HepG2 (cell line): ENCODE results near the gene HDAC10. TPM values are rescaled to one million over a fixed set of nuclear protein-coding genes. Genes with fewer than 3 reads are reported as not detected.

Source experiments
- AGO2 ChIP-seq: fragments of 200-400 bp; formaldehyde crosslinking; optimal IDR thresholded peaks from 2 replicates; pipeline ENCODE3; 2017; ENCODE audit warnings: mild to moderate bottlenecking, low read depth, low read length, moderate library complexity
- ARID2 ChIP-seq: sonication (generic); formaldehyde crosslinking; IDR thresholded peaks from 2 replicates; pipeline ENCODE4 v1.8.1; 2022; ENCODE audit warnings: mild to moderate bottlenecking, missing genetic modification reagents, borderline replicate concordance
- CBX2 ChIP-seq, 2 experiments: fragments of 200-600 bp in 1 of 2; sonication (generic); formaldehyde crosslinking in 1 of 2; IDR thresholded peaks; 2 replicates each; pipeline versions ENCODE4 v1.7.0 to v1.8.1; 2018 to 2022; ENCODE audit warnings: low read depth in 2 of 2, low read length in 1 of 2, mild to moderate bottlenecking in 1 of 2, missing genetic modification reagents in 1 of 2
- LCORL ChIP-seq, 2 experiments: fragments of 450-650 bp in 1 of 2; sonication (generic) in 1 of 2; formaldehyde crosslinking in 1 of 2; IDR thresholded peaks; 2 replicates each; pipeline versions ENCODE4 v1.5.0 to v1.6.1; 2017 to 2020; ENCODE audit warnings: antibody characterized with exemption in 1 of 2, missing genetic modification reagents in 1 of 2
- NCOA5 ChIP-seq: sonication (generic); formaldehyde crosslinking; IDR thresholded peaks from 2 replicates; pipeline ENCODE4 v1.4.0; 2020; ENCODE audit warnings: missing genetic modification reagents
- NRL ChIP-seq: sonication (generic); formaldehyde crosslinking; IDR thresholded peaks from 2 replicates; pipeline ENCODE4 v1.5.0; 2020; ENCODE audit warnings: missing genetic modification reagents, mild to moderate bottlenecking, moderate library complexity, borderline replicate concordance
- RNF2 ChIP-seq: fragments of 450-650 bp; conservative IDR thresholded peaks from 2 replicates; pipeline ENCODE4 v1.6.1; 2016; ENCODE audit warnings: low read depth
- ZBTB42 ChIP-seq: sonication (generic); formaldehyde crosslinking; IDR thresholded peaks from 2 replicates; pipeline ENCODE4 v1.5.0; 2020; ENCODE audit warnings: mild to moderate bottlenecking, missing genetic modification reagents
- ZBTB7B ChIP-seq: sonication (generic); formaldehyde crosslinking; IDR thresholded peaks from 2 replicates; pipeline ENCODE4 v1.4.0; 2020; ENCODE audit warnings: missing genetic modification reagents
- ZNF317 ChIP-seq: sonication (generic); formaldehyde crosslinking; IDR thresholded peaks from 2 replicates; pipeline ENCODE4 v1.5.0; 2020; ENCODE audit warnings: mild to moderate bottlenecking, missing genetic modification reagents
- ZNF354B ChIP-seq: sonication (generic); formaldehyde crosslinking; IDR thresholded peaks from 2 replicates; pipeline ENCODE4 v1.8.0; 2022; ENCODE audit warnings: mild to moderate bottlenecking, missing genetic modification reagents
- ZNF678 ChIP-seq: sonication (generic); formaldehyde crosslinking; IDR thresholded peaks from 2 replicates; pipeline ENCODE4 v1.4.0; 2020; ENCODE audit warnings: mild to moderate bottlenecking, missing genetic modification reagents
- ZNF761 ChIP-seq: sonication (generic); formaldehyde crosslinking; conservative IDR thresholded peaks from 2 replicates; pipeline ENCODE4 v1.4.0; 2020; ENCODE audit warnings: mild to moderate bottlenecking, missing genetic modification reagents
- ZNF883 ChIP-seq: sonication (generic); formaldehyde crosslinking; IDR thresholded peaks from 2 replicates; pipeline ENCODE4 v1.5.1; 2020; ENCODE audit warnings: mild to moderate bottlenecking, missing genetic modification reagents; ENCODE audit errors: not compliant biosample characterization
- polyA plus RNA-seq, 8 experiments: library from polyadenylated mRNA; depleted of rRNA in 3 of 8; stranded (reverse) in 7 of 8; unstranded in 1 of 8; fragments of >200 nt; fragmentation: Illumina TruSeq in 4 of 8; extraction: Trizol in 4 of 8; gene quantifications; 2 replicates each; pipeline versions ENCODE4 v1.2.1 to v1.2.3, GENCODE V29; 2011 to 2016; ENCODE audit warnings: low read depth in 4 of 8, missing spikeins in 1 of 8, mixed read lengths in 1 of 8; ENCODE audit not compliant: insufficient read depth in 1 of 8
- total RNA-seq, 5 experiments: library from RNA; depleted of rRNA; stranded (reverse); fragments of >200 nt; fragmentation: Illumina TruSeq; extraction: Trizol; gene quantifications; 2 replicates each; pipeline ENCODE4 v1.2.3, GENCODE V29; 2016; ENCODE audit warnings: low read depth in 1 of 5
- TF ChIP-seq, protein P1 (sequence below): sonication (generic); formaldehyde crosslinking; IDR thresholded peaks from 2 replicates; pipeline ENCODE4 v1.4.0; 2020; ENCODE audit warnings: missing genetic modification reagents
- TF ChIP-seq, protein P2 (sequence below): fragments of 450-650 bp; IDR thresholded peaks from 2 replicates; pipeline ENCODE4 v1.6.1; 2017; ENCODE audit warnings: mild to moderate bottlenecking
- TF ChIP-seq, protein P3 (sequence below): sonication (generic); formaldehyde crosslinking; IDR thresholded peaks from 2 replicates; pipeline ENCODE4 v1.4.0; 2020; ENCODE audit warnings: missing genetic modification reagents
- TF ChIP-seq, protein P4 (sequence below): sonication (generic); formaldehyde crosslinking; IDR thresholded peaks from 2 replicates; pipeline ENCODE4 v1.5.0; 2020; ENCODE audit warnings: missing genetic modification reagents

The HDAC10 gene
- total and polyA plus RNA-seq, 2 of the 13 experiments (the other 11 are each of a cell fraction or from before 2014, with no cell fraction given), result 13.9 to 14.9 TPM

DNA sequence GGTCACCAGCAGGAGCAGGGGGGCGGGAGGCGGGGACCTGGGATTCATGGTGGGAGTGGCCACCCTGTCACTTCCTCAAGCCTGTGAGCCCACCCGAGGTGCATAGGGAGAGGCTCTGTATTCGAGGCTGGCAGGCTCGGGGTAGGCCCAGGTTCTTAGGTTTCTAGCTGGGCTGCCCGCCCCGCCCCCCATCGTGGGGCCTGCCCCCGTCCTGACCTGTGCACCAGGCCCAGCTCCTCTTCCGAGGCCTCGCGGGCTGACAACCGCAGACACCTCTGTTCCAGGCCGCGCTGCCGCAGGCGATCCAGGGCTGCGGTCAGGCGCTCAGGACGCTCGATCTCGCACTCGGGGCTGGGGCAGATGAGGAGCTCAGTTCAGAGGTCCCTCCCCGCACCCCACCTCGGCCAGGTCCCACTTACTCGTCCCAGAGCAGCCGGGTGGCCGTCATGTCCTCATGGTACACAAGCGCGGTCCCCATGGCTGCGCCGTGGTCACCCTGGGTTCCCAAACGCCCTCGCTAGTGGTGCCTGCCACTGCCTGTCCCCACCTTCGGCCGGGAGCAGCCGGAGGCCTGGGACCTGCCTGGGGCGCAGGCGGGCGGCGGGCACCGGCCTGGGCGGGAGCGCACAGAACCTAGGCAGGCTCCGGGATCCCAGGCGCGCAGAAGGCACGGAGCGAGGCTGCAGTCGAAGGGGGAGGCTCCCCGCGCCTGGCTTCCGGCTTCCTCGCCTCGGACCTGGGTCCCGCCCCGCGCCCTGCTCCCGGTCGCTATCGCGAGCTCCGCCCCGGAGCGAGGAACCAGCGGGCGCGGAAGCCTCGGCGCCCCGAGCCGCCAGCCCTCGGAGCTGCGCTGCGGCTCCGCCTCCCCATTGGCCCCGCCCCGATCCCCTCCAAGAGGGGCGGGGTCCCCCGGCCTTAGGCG is at the start of gene HDAC10 (continued):
- TF ChIP-seq, protein P1, sequence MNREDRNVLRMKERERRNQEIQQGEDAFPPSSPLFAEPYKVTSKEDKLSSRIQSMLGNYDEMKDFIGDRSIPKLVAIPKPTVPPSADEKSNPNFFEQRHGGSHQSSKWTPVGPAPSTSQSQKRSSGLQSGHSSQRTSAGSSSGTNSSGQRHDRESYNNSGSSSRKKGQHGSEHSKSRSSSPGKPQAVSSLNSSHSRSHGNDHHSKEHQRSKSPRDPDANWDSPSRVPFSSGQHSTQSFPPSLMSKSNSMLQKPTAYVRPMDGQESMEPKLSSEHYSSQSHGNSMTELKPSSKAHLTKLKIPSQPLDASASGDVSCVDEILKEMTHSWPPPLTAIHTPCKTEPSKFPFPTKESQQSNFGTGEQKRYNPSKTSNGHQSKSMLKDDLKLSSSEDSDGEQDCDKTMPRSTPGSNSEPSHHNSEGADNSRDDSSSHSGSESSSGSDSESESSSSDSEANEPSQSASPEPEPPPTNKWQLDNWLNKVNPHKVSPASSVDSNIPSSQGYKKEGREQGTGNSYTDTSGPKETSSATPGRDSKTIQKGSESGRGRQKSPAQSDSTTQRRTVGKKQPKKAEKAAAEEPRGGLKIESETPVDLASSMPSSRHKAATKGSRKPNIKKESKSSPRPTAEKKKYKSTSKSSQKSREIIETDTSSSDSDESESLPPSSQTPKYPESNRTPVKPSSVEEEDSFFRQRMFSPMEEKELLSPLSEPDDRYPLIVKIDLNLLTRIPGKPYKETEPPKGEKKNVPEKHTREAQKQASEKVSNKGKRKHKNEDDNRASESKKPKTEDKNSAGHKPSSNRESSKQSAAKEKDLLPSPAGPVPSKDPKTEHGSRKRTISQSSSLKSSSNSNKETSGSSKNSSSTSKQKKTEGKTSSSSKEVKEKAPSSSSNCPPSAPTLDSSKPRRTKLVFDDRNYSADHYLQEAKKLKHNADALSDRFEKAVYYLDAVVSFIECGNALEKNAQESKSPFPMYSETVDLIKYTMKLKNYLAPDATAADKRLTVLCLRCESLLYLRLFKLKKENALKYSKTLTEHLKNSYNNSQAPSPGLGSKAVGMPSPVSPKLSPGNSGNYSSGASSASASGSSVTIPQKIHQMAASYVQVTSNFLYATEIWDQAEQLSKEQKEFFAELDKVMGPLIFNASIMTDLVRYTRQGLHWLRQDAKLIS (CRISPR knock-in tag), result no peak
- TF ChIP-seq NCOA5 (CRISPR knock-in tag) (no peak), NRL (CRISPR knock-in tag) (peak; percentile 72; the same call in 1 of the 2 replicates), ZNF761 (CRISPR knock-in tag) (no peak; the same call in 1 of the 2 replicates), CBX2 (IDR thresholded peaks at IDR 0.05; ENCODE audit: low read depth, low read length) (no peak), CBX2 (CRISPR knock-in tag; IDR thresholded peaks at IDR 0.05; ENCODE audit: low read depth) (0 out of 2 replicates have a peak, but pooled peaks have one; percentile 8), ARID2 (0 out of 2 replicates have a peak, but pooled peaks have one; percentile 58), AGO2 (peak; percentile 74), LCORL (IDR thresholded peaks at IDR 0.05) (no peak), LCORL (CRISPR knock-in tag; IDR thresholded peaks at IDR 0.05) (peak; percentile 85), ZNF883 (CRISPR knock-in tag) (peak; percentile 83), RNF2 (no peak; the same call in 1 of the 2 replicates), ZBTB42 (CRISPR knock-in tag) (peak; percentile 81; the same call in 1 of the 2 replicates), ZNF354B (CRISPR knock-in tag) (peak; percentile 35; the same call in 1 of the 2 replicates), ZNF317 (CRISPR knock-in tag) (0 out of 2 replicates have a peak, but pooled peaks have one; percentile 19), ZNF678 (CRISPR knock-in tag) (0 out of 2 replicates have a peak, but pooled peaks have one; percentile 36), ZBTB7B (CRISPR knock-in tag) (no peak)
- TF ChIP-seq, protein P2, sequence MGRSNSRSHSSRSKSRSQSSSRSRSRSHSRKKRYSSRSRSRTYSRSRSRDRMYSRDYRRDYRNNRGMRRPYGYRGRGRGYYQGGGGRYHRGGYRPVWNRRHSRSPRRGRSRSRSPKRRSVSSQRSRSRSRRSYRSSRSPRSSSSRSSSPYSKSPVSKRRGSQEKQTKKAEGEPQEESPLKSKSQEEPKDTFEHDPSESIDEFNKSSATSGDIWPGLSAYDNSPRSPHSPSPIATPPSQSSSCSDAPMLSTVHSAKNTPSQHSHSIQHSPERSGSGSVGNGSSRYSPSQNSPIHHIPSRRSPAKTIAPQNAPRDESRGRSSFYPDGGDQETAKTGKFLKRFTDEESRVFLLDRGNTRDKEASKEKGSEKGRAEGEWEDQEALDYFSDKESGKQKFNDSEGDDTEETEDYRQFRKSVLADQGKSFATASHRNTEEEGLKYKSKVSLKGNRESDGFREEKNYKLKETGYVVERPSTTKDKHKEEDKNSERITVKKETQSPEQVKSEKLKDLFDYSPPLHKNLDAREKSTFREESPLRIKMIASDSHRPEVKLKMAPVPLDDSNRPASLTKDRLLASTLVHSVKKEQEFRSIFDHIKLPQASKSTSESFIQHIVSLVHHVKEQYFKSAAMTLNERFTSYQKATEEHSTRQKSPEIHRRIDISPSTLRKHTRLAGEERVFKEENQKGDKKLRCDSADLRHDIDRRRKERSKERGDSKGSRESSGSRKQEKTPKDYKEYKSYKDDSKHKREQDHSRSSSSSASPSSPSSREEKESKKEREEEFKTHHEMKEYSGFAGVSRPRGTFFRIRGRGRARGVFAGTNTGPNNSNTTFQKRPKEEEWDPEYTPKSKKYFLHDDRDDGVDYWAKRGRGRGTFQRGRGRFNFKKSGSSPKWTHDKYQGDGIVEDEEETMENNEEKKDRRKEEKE, result no peak
- TF ChIP-seq, protein P3, sequence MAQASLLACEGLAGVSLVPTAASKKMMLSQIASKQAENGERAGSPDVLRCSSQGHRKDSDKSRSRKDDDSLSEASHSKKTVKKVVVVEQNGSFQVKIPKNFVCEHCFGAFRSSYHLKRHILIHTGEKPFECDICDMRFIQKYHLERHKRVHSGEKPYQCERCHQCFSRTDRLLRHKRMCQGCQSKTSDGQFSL (CRISPR knock-in tag), result no peak
- TF ChIP-seq, protein P4, sequence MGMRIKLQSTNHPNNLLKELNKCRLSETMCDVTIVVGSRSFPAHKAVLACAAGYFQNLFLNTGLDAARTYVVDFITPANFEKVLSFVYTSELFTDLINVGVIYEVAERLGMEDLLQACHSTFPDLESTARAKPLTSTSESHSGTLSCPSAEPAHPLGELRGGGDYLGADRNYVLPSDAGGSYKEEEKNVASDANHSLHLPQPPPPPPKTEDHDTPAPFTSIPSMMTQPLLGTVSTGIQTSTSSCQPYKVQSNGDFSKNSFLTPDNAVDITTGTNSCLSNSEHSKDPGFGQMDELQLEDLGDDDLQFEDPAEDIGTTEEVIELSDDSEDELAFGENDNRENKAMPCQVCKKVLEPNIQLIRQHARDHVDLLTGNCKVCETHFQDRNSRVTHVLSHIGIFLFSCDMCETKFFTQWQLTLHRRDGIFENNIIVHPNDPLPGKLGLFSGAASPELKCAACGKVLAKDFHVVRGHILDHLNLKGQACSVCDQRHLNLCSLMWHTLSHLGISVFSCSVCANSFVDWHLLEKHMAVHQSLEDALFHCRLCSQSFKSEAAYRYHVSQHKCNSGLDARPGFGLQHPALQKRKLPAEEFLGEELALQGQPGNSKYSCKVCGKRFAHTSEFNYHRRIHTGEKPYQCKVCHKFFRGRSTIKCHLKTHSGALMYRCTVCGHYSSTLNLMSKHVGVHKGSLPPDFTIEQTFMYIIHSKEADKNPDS (CRISPR knock-in tag), result 0 out of 2 replicates have a peak, but pooled peaks have one; percentile 78
